ENCODE data around the gene CCDC112. TPM values are rescaled to one million over a fixed set of nuclear protein-coding genes. Genes with fewer than 3 reads are reported as not detected.

The CCDC112 gene
- polyA plus RNA-seq, 1 experiment: 4.7 TPM

GRCh38 chr5:115325296-115325959, 29.0 kb upstream of the CCDC112 start:
- TF ChIP-seq, protein P1, sequence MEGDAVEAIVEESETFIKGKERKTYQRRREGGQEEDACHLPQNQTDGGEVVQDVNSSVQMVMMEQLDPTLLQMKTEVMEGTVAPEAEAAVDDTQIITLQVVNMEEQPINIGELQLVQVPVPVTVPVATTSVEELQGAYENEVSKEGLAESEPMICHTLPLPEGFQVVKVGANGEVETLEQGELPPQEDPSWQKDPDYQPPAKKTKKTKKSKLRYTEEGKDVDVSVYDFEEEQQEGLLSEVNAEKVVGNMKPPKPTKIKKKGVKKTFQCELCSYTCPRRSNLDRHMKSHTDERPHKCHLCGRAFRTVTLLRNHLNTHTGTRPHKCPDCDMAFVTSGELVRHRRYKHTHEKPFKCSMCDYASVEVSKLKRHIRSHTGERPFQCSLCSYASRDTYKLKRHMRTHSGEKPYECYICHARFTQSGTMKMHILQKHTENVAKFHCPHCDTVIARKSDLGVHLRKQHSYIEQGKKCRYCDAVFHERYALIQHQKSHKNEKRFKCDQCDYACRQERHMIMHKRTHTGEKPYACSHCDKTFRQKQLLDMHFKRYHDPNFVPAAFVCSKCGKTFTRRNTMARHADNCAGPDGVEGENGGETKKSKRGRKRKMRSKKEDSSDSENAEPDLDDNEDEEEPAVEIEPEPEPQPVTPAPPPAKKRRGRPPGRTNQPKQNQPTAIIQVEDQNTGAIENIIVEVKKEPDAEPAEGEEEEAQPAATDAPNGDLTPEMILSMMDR (IDR thresholded peaks at IDR 0.05; ENCODE audit: low read depth, low read length): no peak
- DNase-seq (ENCODE audit: low read depth, low spot score): no peak
- Histone ChIP-seq H3K4me3 (ENCODE audit: low read depth, low read length) (no peak overlapping the region), H3K27ac (ENCODE audit: low read depth, low read length) (no peak overlapping the region), H3K9me3 (ENCODE audit: control insufficient read depth, insufficient read depth, low read length) (no peaks in the 10 kb centered on the region), H3K27me3 (ENCODE audit: control insufficient read depth, insufficient read depth, low read length) (no peaks in the 10 kb centered on the region)
- CTCF ChIA-PET: no interaction called here
- POLR2A ChIA-PET: no interaction called here

DNA sequence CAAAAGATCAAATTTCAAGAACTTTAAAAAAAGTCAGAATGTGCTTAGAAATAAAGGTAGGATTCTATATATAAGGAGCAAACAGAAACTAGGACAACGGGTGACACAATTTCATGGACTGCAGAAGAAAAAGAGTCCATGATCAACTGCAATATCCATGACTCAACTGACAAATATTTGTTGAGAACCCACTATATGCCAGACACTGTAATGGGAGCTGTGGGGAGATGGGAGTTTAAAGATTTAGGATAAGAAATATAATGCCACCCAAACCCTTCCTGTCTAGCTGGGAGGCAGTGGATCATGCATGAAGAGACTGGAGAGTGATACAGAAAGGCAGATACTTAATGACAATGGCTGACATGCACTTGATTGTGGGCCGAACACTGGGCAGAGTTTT, 27.6 kb upstream of the CCDC112 start:
- H3K4me3 ChIP-seq (ENCODE audit: low read depth, low read length): no peak overlapping the region
- TF ChIP-seq, protein P1 (IDR thresholded peaks at IDR 0.05; ENCODE audit: low read depth, low read length): no peak
- H3K27me3 ChIP-seq (ENCODE audit: control insufficient read depth, insufficient read depth, low read length): no peaks in the 10 kb centered on the region
- ChIA-PET CTCF (no interaction called here), POLR2A (no interaction called here)
- H3K27ac ChIP-seq (ENCODE audit: low read depth, low read length): no peak overlapping the region
- no peak for DNase-seq (ENCODE audit: low read depth, low spot score)
- H3K9me3 ChIP-seq (ENCODE audit: control insufficient read depth, insufficient read depth, low read length): no peaks in the 10 kb centered on the region

GRCh38 chr5:115322729-115323128, 26.3 kb upstream of the CCDC112 start:
- POLR2A ChIA-PET: no interaction called here

DNA sequence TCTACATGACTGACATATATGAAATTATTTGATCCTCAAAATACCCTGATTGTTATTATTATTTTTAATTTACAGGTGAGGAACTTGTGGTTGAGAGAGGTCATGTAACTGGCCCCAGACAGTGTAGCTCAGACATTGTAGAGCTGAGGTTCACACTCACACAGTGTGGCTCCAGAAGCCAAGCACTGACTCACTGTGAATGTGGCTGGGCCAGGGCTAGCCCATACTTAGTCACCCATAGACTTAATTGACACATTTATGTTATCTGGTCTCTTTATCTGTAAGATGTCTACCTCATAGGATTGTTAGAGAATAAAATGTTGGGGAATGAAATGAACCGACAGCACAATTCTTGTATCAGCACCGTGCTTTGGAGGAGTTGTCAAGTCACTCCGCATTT, 24.9 kb upstream of the CCDC112 start:
- H3K4me3 ChIP-seq (ENCODE audit: low read depth, low read length): no peak overlapping the region
- ChIA-PET CTCF (interaction anchor here (1.8 kb wide), 1 partner anchor 12 kb away, joined by 8 read pairs; no protein-coding TSS in a partner anchor), POLR2A (no interaction called here)
- H3K9me3 ChIP-seq (ENCODE audit: control insufficient read depth, insufficient read depth, low read length): no peaks in the 10 kb centered on the region
- H3K27ac ChIP-seq (ENCODE audit: low read depth, low read length): no peak overlapping the region
- H3K27me3 ChIP-seq (ENCODE audit: control insufficient read depth, insufficient read depth, low read length): no peaks in the 10 kb centered on the region
- no peak for DNase-seq (ENCODE audit: low read depth, low spot score)
- TF ChIP-seq, protein P1 (IDR thresholded peaks at IDR 0.05; ENCODE audit: low read depth, low read length): no peak

More at GRCh38 chr5:115322729-115323128, 26.3 kb upstream of the CCDC112 start:
- no peak overlapping the region for H3K27ac ChIP-seq (ENCODE audit: low read depth, low read length)
- H3K9me3 ChIP-seq (ENCODE audit: control insufficient read depth, insufficient read depth, low read length): no peaks in the 10 kb centered on the region
- TF ChIP-seq, protein P1 (IDR thresholded peaks at IDR 0.05; ENCODE audit: low read depth, low read length): no peak
- no peak overlapping the region for H3K4me3 ChIP-seq (ENCODE audit: low read depth, low read length)
- CTCF ChIA-PET: interaction anchor here (1.8 kb wide), 1 partner anchor 13 kb away, joined by 8 read pairs; no protein-coding TSS in a partner anchor
- no peaks in the 10 kb centered on the region for H3K27me3 ChIP-seq (ENCODE audit: control insufficient read depth, insufficient read depth, low read length)
- DNase-seq (ENCODE audit: low read depth, low spot score): no peak

DNA sequence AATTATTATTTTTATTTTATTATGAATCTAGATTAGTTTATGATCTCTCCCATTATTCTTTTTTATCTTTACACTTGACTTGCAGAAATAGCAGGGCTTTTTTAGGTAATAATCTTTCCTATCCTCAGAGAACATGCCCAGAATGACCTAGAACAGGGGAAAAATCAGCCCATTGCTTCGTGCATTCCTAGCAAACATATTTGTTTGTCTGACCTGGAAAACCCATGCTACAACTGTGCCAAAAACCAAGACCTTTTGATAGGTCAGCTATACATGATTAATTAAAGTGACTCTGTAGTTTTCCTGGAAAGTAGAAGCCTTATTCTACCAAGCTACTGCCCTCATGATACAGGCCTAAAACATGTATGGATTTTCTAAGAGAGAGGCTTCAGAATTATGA, 24.1 kb upstream of the CCDC112 start:
- Histone ChIP-seq H3K4me3 (ENCODE audit: low read depth, low read length) (no peak overlapping the region), H3K27ac (ENCODE audit: low read depth, low read length) (no peak overlapping the region), H3K27me3 (ENCODE audit: control insufficient read depth, insufficient read depth, low read length) (no peaks in the 10 kb centered on the region), H3K9me3 (ENCODE audit: control insufficient read depth, insufficient read depth, low read length) (no peaks in the 10 kb centered on the region)
- no peak for DNase-seq (ENCODE audit: low read depth, low spot score)
- TF ChIP-seq, protein P1 (IDR thresholded peaks at IDR 0.05; ENCODE audit: low read depth, low read length): no peak
- POLR2A ChIA-PET: no interaction called here
- CTCF ChIA-PET: interaction anchor here (2.6 kb wide), 1 partner anchor 12 kb away, joined by 13 read pairs; no protein-coding TSS in a partner anchor
